ENCODE data around the gene DEFB132. TPM values are rescaled to one million over a fixed set of nuclear protein-coding genes. Genes with fewer than 3 reads are reported as not detected.

DEFB132 gene
- total and polyA plus RNA-seq, 2 of the 13 experiments (the other 11 are each of a cell fraction or from before 2014, with no cell fraction given), result not detected

GRCh38 chr20:297098-297924 is 39.8 kb downstream of the DEFB132 start, which contains the start of gene ZCCHC3 (continued):
- TF ChIP-seq ZBTB43 (CRISPR knock-in tag; conservative IDR thresholded peaks at IDR 0.05), result peak; percentile 96
- peak; percentile 95 for TF ChIP-seq PRDM10 (CRISPR knock-in tag; IDR thresholded peaks at IDR 0.05; ENCODE audit: low read depth)
- TF ChIP-seq ZSCAN20 (CRISPR knock-in tag; IDR thresholded peaks at IDR 0.05; ENCODE audit: borderline replicate concordance), result peak; percentile 98
- TF ChIP-seq JUN (CRISPR knock-in tag; IDR thresholded peaks at IDR 0.05), result peak; percentile 49
- peak; percentile 98 for TF ChIP-seq ZNF407 (CRISPR knock-in tag; IDR thresholded peaks at IDR 0.05; ENCODE audit: not compliant biosample characterization)
- TF ChIP-seq ZNF652 (CRISPR knock-in tag; IDR thresholded peaks at IDR 0.05; ENCODE audit: borderline replicate concordance, low read depth), result peak; percentile 70
- TF ChIP-seq PAF1 (CRISPR knock-in tag; IDR thresholded peaks at IDR 0.05), result 0 out of 2 replicates have a peak, but pooled peaks have one; percentile 79
- TF ChIP-seq PRPF4 (IDR thresholded peaks at IDR 0.05; ENCODE audit: low read depth, low read length, poor library complexity, severe bottlenecking), result no peak
- peak; percentile 93 for TF ChIP-seq ZBTB2 (CRISPR knock-in tag; IDR thresholded peaks at IDR 0.05; ENCODE audit: low read depth)
- TF ChIP-seq ONECUT2 (CRISPR knock-in tag; IDR thresholded peaks at IDR 0.05), result peak; percentile 62; the same call in 1 of the 2 replicates
- 0 out of 2 replicates have a peak, but pooled peaks have one; percentile 64 for TF ChIP-seq ZNF24 (IDR thresholded peaks at IDR 0.05)
- TF ChIP-seq JDP2 (CRISPR knock-in tag; IDR thresholded peaks at IDR 0.05; ENCODE audit: borderline replicate concordance), result no peak; the same call in 1 of the 2 replicates

All from HepG2 (cell line).